HG03280 (cell line): ENCODE measurements around the gene SCGB1C1.
A peak's percentile ranks its signal among the peaks of the same experiment; 100 is the strongest.

Experiments used
- ATAC-seq: cut with Tn5 transposase; IDR thresholded peaks from one replicate; pipeline ENCODE4 v1.9.1; 2021; ENCODE audit warnings: mild to moderate bottlenecking, moderate library complexity; ENCODE audit not compliant: unreplicated experiment

The SCGB1C1 gene

DNA sequence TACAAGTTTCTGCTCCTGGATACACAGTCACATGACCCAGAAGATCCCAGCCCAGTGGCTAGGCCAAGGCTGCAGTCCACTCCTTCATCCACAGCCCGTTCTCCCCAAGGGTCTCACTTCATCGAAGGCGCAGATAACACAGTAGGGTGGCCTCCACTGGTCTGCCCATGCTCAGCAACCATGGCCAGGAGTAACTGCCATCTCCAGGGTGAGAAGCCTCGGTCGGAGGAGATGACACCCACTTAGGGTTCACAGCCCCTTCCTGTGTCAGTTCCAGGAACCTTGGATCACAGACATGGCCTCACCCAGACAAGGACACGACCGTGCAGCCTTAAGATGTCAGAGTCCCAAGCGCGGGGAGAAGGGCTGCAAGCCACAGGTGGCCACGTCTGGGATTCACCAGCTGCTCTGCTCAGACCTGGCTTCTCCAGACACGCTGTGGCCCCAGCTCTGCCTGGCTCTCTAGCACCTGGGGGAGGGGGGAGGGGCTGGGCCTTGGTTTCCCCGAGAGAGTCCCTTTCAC, 11.8 kb downstream of the SCGB1C1 start:
- no peak for ATAC-seq

DNA sequence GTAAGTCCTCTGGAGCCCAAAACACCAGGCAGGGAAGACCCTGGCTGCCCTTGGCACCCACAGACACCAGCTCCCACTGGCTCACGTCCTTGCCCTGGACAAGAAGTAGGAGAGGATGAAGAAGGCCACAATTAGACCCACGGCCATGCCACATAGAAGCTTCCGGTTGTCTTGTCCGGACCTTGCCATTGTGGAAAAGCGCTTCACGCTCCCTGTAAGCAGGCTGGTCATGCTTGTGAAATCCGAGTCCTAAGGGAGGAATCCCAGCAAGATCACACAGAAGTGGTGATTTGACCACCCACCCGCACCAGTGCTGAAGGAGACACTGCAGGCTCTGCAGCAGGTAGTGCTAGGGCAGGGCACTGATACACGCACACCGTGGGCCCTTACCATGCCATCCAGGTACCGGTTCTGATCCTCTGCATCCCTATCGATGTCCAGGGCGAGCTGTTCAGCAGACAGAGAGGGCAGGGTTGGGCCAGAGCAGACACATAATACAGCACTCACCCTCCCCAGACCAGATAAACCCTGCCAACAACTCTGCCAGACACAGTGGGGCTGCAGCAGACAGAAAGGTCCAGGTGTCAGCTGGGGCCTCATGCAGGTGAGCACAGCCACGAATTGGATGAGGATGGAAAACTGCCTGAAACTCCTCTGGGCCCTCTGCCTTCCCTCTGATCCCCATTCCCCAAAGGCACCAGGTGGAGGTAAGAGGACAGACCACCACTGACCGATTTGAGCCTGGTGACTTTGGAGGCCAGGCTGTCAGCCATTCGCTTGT, 12.5 kb downstream of the SCGB1C1 start:
- ATAC-seq, result no peak

DNA sequence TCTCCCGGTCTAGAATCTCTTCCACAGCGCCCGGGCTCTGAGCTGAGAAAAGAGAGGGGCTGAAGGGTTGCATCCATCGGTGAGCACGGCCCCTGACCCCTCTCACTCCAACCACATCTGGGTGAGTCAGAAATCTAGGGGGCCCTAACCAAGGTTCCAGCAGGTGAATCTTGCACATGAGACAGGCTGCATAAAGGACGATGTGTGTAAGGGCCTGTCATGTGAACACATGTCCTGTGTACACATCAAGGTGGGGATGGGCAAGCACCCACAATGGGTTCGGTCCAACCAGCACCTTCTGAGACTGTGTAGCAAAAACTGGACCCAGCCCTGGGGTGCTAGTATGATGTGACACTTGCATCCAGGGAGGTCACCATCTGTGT, 13.1 kb downstream of the SCGB1C1 start:
- ATAC-seq, result no peak

DNA sequence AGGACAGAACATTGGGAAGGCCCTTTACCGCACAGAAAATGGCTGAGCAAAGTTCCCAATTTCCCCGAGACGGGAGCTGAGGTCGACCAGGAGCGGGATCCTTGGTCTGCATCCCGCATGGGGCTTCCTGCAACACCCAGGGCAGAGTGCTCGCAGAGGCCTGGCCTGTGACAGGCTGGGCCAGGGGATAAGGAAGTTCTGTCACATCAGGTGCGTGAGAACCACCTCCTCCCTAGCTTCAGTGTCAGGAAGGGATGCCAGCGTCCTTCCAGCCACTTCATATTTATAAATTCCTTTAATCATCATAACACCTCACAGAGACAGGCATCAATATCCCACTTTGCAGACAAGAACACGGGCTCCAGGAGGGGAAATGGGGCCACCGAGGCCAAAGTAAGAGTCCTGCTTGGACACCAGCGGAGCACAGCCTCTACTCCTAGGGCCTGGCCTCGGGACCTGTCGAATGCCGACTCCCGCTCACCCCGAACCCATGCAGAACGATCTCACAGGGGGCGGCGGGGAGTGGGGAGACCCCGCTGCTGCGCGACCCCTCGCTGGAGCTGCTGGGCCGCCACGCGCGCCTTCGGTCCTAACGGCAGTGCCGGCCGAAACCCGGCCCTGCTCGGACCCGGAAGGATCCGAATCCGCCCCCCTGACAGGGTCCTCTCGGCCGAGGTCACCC, 13.8 kb downstream of the SCGB1C1 start:
- ATAC-seq, result no peak

DNA sequence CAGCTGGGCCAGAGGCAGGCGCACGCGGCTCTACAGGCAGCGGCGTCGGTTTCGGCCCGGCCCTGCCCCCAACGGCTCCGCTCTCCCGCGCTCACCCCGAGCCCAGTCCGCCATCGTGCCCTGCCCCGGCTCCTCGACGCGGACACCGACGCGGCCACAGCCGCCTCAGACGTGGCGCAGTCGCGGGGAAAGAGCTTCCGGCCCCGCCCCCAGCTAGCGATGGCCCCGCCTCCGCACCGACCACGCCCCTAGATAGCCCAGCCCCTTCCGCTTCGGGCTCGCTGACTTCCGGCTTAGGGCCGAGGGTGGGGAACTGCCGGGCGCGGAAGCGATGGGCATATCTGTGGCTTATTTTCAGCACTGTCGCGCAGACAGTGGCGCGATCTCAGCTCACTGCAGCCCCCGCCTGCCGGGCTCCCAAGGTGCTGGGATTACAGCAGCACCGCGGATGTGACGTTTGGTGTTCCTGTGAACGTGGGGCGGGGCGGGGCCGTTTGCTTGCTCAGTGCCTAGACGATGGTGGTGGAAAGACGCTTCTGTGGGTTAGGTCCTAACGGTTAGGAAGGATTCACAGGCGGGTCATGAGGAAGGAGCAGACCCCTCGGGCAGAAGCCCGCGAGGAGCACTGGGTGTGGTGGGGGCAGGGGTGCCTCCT, 14.5 kb downstream of the SCGB1C1 start, which contains the start of the genes BET1L and RIC8A:
Gene BET1L (minus strand): TSS at position 192 of the 655 bp plus-strand sequence. CDS start 78 bp downstream, at position 114.
Gene RIC8A (plus strand): TSS at position 501 of the 655 bp plus-strand sequence. CDS start 1,147 bp downstream, outside the sequence.
- peak; percentile 82 for ATAC-seq

DNA sequence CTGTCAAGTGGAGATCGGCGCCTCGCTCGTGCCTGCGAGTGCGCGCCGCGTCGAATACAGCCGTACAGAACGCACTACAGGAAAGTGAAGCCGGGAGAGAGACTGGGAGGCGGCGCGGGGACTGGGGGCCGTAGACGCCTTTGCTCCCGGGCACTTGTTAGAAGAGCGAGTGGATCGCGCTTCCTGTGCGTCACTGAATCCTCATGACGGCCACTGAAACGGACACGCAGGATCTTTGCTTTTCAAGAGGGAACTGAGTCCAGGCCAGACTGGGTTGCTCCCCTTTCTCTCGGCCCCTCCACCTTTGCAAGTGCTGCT, 14.9 kb downstream of the SCGB1C1 start:
- no peak for ATAC-seq

DNA sequence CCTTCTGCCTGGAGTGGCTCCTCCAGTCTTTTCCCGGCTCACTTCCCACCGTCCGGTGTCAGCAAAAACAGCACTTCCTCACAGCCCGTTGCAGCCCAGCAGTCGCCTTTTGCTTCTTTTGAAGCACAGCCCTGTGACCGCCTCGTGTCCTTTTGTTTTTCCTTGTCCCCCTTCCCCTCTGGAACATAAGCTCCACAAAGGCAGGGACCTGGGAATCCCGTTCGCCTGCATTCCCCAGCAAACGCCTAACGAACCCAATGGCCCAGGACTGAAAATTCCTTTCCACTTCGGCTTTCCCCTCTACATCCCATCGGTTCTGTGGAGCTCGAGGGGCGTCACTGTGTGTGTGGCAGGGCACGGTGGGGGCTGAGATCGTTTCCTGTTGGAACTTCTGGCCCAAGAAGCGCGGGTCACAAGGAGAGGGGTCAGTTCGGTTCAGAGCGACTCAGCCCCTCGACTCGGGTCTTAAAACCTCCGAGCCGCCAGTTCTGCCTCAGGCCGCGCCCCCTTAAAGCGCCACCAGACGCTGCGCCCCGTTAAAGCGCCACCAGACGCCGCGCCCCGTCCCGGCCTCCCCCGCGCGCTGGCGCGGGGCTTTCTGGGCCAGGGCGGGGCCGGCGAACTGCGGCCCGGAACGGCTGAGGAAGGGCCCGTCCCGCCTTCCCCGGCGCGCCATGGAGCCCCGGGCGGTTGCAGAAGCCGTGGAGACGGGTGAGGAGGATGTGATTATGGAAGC, 15.5 kb downstream of the SCGB1C1 start:
- ATAC-seq, result peak; percentile 41

DNA sequence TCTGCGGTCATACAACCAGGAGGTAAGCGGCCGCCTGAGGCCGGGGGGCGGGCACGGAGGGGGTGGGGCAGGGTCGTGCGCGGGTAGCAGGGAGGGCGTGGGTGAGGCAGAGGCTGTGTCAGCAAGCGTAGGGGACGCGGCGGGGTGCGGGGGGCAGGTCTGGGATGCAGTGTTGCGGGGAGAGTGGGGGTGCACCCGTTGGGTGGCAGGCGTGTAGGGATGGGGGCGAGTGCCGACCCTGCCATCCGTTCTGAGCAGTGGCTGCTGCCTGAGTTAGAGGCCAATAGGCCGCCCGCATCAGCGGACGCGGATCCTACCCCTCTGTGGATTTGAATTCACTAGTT, 16.0 kb downstream of the SCGB1C1 start:
- ATAC-seq, result no peak

DNA sequence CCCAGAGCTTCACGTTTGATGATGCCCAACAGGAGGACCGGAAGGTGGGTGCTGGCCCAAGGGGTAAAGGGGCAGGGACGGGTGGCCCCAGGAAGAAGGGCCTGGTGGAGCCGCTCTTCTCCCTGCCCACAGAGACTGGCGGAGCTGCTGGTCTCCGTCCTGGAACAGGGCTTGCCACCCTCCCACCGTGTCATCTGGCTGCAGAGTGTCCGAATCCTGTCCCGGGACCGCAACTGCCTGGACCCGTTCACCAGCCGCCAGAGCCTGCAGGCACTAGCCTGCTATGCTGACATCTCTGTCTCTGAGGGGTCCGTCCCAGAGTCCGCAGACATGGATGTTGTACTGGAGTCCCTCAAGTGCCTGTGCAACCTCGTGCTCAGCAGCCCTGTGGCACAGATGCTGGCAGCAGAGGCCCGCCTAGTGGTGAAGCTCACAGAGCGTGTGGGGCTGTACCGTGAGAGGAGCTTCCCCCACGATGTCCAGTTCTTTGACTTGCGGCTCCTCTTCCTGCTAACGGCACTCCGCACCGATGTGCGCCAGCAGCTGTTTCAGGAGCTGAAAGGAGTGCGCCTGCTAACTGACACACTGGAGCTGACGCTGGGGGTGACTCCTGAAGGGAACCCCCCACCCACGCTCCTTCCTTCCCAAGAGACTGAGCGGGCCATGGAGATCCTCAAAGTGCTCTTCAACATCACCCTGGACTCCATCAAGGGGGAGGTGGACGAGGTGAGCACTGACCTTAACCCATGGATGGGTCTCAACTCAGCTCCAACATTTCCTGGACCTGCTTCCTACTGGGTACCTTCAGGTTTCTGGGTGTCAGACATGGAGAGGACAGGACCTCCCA, 16.6 kb downstream of the SCGB1C1 start:
- no peak for ATAC-seq

DNA sequence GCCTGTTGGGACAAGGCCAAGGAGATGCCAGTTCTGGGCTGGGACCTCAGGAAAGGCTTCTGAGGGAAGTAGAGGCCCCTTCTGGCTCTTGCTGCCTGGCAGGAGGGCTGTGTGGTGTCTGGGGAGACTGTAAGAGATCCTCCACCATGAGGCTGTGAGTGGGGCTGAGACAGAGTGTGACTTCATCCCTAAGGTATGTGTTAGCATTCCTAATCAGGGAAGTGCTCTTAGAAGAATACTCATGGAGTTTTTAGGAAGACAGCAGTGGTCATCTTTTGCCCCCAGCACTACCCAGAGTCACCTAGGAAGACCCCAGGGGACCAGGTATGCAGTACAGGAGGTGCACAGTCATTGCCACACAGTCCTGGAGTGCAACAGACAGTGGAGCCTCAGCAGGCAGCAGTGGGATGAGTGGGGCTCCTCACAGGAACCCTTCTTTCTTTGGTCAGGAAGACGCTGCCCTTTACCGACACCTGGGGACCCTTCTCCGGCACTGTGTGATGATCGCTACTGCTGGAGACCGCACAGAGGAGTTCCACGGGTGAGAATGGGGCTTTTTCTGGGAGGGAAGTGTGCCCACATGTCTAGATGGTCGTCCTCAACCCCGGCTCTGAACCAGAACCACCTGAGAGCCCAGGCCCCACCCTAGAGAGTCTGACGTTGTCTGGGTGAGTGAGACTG, 17.4 kb downstream of the SCGB1C1 start:
- no peak for ATAC-seq

DNA sequence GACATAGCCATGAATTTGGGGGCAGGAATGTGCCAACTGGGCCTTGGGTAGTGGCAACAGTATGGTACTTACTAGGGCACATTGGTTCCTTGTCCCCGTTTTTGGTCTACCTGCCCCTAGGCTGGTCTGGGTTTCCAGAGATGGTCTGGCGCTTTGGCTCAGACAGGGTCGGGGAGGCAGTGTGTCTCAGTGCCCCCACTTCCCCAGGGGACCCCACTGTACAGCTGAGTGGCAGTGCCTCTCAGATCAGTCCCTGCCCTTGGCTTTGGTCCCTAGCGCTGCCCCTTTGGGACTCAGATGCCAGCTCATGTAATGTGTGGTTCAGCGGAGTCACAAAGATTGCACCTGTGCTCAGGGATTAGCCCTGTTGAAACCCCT, 17.9 kb downstream of the SCGB1C1 start:
- no peak for ATAC-seq

DNA sequence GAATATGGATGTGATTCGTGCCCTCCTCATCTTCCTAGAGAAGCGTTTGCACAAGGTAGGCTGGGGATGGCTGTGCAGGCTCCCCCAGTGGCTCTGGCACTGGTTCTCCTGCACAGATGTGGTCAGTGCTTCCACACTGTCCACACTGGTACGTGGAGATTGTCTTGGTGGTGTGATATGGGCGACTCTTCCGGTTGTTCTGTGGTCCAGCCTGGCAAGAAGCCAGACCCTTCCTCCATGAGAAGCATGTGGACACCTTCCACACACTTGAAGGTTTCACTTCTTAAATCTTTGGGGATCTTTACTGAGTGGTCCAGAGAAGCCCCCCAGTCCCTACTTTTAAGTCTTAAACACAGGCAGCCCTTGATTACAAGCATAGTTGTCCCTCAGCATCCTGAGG, 18.4 kb downstream of the SCGB1C1 start:
- no peak for ATAC-seq

DNA sequence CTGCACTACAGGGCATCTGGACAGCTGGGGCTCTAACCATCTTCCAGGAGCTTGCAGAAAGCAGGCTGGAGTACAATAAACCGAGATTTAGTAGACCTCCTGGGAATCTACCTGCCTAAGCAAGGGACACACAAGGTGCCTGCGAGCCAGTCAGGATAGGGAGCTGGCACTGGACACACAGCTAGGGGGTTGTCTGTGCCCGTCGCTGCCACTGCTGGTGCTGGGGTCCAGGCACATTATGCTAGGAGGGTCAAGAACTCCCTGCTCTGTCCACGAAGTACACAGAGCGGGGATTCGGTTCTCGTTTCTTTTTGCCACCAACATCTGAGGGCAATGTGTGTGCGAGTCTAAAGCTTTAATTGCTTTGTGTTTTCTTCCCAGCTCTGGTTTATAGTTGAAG, 18.9 kb downstream of the SCGB1C1 start:
- no peak for ATAC-seq

DNA sequence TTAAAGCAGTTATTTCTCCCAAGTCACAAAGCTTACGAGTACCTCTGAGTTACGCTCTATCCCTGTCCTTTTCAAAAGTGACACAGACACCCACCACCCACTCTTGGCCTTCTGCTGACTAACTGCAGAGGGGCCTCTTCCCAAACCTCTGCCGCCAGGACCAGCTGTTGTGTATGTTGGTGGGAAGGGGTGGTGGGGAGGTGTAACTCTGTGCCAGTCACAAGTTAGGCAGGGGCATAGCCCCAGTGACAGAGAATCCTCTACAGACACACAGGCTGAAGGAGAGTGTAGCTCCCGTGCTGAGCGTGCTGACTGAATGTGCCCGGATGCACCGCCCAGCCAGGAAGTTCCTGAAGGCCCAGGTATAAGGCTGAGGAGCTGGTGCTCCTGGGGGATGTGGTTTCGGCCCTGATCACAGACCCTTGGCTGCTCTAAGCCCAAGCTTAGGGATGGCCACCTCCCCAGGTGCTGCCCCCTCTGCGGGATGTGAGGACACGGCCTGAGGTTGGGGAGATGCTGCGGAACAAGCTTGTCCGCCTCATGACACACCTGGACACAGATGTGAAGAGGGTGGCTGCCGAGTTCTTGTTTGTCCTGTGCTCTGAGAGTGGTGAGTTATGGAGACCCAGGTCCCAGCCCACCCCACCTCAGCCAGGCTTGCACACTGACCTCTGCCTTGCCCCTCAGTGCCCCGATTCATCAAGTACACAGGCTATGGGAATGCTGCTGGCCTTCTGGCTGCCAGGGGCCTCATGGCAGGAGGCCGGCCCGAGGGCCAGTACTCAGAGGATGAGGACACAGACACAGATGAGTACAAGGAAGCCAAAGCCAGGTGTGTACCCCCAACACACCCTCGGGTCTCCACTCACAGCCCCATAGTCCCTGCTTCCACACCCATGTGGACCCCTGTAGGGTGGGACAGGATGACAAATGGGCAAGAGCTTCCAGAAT, 19.5 kb downstream of the SCGB1C1 start:
- no peak for ATAC-seq

DNA sequence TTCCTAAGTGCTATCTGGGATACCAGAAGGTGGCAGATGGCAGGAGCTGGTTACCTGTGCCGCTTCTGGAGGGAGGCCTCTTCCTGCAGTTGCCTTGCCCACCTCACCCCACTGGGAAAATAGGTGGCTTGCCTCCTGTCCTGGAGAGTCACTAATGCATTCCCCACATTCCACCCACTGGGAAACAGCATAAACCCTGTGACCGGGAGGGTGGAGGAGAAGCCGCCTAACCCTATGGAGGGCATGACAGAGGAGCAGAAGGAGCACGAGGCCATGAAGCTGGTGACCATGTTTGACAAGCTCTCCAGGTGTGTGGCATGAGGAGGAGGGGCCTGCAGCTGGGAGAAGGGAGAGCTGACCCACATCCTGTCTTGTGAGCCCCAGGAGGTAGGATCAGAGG, 20.2 kb downstream of the SCGB1C1 start:
- ATAC-seq, result no peak

DNA sequence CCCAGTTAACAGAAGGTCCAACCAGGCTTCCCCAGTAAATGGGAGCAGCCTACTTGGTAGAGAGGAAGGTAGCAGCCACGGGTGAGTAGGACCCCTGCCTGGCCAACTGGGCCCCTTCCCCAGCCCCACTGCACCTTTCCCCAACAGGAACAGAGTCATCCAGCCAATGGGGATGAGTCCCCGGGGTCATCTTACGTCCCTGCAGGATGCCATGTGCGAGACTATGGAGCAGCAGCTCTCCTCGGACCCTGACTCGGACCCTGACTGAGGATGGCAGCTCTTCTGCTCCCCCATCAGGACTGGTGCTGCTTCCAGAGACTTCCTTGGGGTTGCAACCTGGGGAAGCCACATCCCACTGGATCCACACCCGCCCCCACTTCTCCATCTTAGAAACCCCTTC, 21.2 kb downstream of the SCGB1C1 start:
- ATAC-seq, result no peak

DNA sequence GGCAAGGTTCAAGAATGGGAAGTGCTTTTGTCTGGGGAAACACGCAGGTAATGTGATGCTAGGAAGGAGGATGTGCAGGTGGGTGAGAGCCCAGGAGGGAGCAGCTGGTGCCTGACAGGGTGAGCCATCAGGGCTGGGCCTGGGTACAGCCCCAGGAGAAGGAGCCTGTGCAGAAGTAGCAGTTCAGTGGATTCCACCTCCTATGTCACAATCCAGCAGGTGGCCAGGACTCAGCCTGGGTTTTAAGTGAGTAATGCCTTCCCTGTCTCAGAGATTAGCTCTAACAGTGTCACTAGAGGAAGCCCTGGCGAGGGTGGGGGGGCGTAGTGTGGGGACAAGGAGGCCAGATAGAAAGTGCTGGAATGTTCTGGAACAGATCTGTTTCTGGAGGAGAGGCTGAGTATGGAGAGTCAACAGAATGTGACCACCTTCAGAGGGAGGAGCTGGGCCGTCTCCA, 22.7 kb downstream of the SCGB1C1 start:
- ATAC-seq, result no peak
